ENCODE data around the gene ATP11A. TPM values are rescaled to one million over a fixed set of nuclear protein-coding genes. Genes with fewer than 3 reads are reported as not detected.

Gene ATP11A
- total and polyA plus RNA-seq, 2 donors (not counting 3 experiments of a cell fraction or from before 2014, with no cell fraction given) = 16.5 to 88.1 TPM

GRCh38 chr13:112838038-112838841 is 148.4 kb downstream of the ATP11A start:
- no peaks in the 10 kb centered on the region for H3K9me3 ChIP-seq (replicated peaks; ENCODE audit: control insufficient read depth, insufficient read depth, low read length)
- H4K20me1 ChIP-seq (replicated peaks; ENCODE audit: control insufficient read depth, extremely low read depth, insufficient read depth, low read length) = no peaks in the 10 kb centered on the region
- TF ChIP-seq POLR2AphosphoS5 (IDR thresholded peaks at IDR 0.05; ENCODE audit: insufficient read depth, low read depth, low read length) (no peak), JUN (IDR thresholded peaks at IDR 0.05; ENCODE audit: borderline replicate concordance, insufficient read depth, insufficient read length, low read depth) (no peak), MYC (IDR thresholded peaks at IDR 0.05; ENCODE audit: low read depth, low read length) (no peak), EZH2 (IDR thresholded peaks at IDR 0.05; ENCODE audit: borderline replicate concordance, low read depth, low read length, severe bottlenecking) (no peak)
- intact Hi-C loops (cut with micrococcal nuclease) (no loop called here), dilution Hi-C loops (cut with MboI; ENCODE audit: extremely low pct_ligation_motif_present, low sequenced_read_pairs) (no loop called here)
- no peaks in the 10 kb centered on the region for H3K4me1 ChIP-seq (ENCODE audit: control insufficient read depth, extremely low read depth, insufficient read depth, low read length)
- H3K79me2 ChIP-seq (ENCODE audit: control insufficient read depth, insufficient read depth, low read length) = no peaks in the 10 kb centered on the region
- ChIA-PET CTCF (interaction anchor here (1.0 kb wide), 1 partner anchor 14 kb away, joined by 3 read pairs; no protein-coding TSS in a partner anchor), POLR2A (no interaction called here)
- H3K9ac ChIP-seq (replicated peaks; ENCODE audit: extremely low read depth, insufficient read depth, low read length) = no peak overlapping the region
- no peaks in the 10 kb centered on the region for H3K27me3 ChIP-seq (ENCODE audit: control insufficient read depth in 2 of 2, insufficient read depth in 2 of 2, low read length in 2 of 2)
- H3K36me3 ChIP-seq (ENCODE audit: control insufficient read depth in 2 of 2, extremely low read depth in 1 of 2, insufficient read depth in 2 of 2, low read length in 2 of 2) = peaks cover 2 to 31% of the 10 kb centered on the region in 2 experiments
- H3K4me2 ChIP-seq (ENCODE audit: insufficient read depth, low read length) = no peak overlapping the region
- no peak overlapping the region for H2AFZ ChIP-seq (ENCODE audit: low read depth, low read length)
- FAIRE-seq = no peak
- BruUV-seq (replicated peaks) = no TSS peak
- H3K4me3 ChIP-seq (replicated peaks in 1 of 3; ENCODE audit: insufficient read depth in 1 of 3, low read depth in 1 of 3, low read length in 3 of 3) = no peak overlapping the region
- no peak overlapping the region for H3K27ac ChIP-seq (ENCODE audit: insufficient read depth, low read depth, low read length)
- DNase-seq (ENCODE audit: low read depth, low spot score) = no peak
- no peaks in the 10 kb centered on the region for H3K9me1 ChIP-seq (replicated peaks; ENCODE audit: control insufficient read depth, extremely low read depth, insufficient read depth, low read length)

DNA sequence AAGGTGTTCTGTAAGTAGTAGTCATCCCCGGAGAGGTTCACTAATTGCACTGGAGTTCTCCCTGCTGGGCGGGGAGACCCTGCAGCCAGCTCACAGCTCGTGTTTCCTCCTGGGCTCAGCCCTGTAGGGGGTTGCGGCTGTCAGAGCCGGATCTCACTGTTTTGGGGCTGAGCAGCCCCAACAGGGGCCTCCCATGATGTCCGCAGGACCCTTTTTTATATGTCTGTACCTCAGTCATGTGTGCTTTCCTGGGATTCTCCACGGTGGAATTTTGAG is 148.9 kb downstream of the ATP11A start:
- no peaks in the 10 kb centered on the region for H4K20me1 ChIP-seq (replicated peaks; ENCODE audit: control insufficient read depth, extremely low read depth, insufficient read depth, low read length)
- POLR2A ChIA-PET = no interaction called here
- H3K79me2 ChIP-seq (ENCODE audit: control insufficient read depth, insufficient read depth, low read length) = no peaks in the 10 kb centered on the region
- no peak for FAIRE-seq
- H3K4me2 ChIP-seq (ENCODE audit: insufficient read depth, low read length) = no peak overlapping the region
- dilution Hi-C loops (cut with MboI; ENCODE audit: extremely low pct_ligation_motif_present, low sequenced_read_pairs) = no loop called here
- CTCF ChIA-PET = interaction anchor here (1.0 kb wide), 1 partner anchor 15 kb away, joined by 3 read pairs; no protein-coding TSS in a partner anchor
- no peak for DNase-seq (ENCODE audit: low read depth, low spot score)
- intact Hi-C loops (cut with micrococcal nuclease) = no loop called here
- H3K9me1 ChIP-seq (replicated peaks; ENCODE audit: control insufficient read depth, extremely low read depth, insufficient read depth, low read length) = no peaks in the 10 kb centered on the region
- no peaks in the 10 kb centered on the region for H3K27me3 ChIP-seq (ENCODE audit: control insufficient read depth in 2 of 2, insufficient read depth in 2 of 2, low read length in 2 of 2)
- no peaks in the 10 kb centered on the region for H3K9me3 ChIP-seq (replicated peaks; ENCODE audit: control insufficient read depth, insufficient read depth, low read length)
- H3K4me3 ChIP-seq (replicated peaks in 1 of 3; ENCODE audit: insufficient read depth in 1 of 3, low read depth in 1 of 3, low read length in 3 of 3) = no peak overlapping the region
- TF ChIP-seq EZH2 (IDR thresholded peaks at IDR 0.05; ENCODE audit: borderline replicate concordance, low read depth, low read length, severe bottlenecking) (no peak), FOS (IDR thresholded peaks at IDR 0.05; ENCODE audit: borderline replicate concordance, insufficient read depth, low read length) (no peak), JUN (IDR thresholded peaks at IDR 0.05; ENCODE audit: borderline replicate concordance, insufficient read depth, insufficient read length, low read depth) (no peak), GATA2 (IDR thresholded peaks at IDR 0.05; ENCODE audit: insufficient read depth, insufficient read length, low read depth, low read length) (no peak), POLR2A (IDR thresholded peaks at IDR 0.05; ENCODE audit: low read depth, low read length) (no peak), MYC (IDR thresholded peaks at IDR 0.05; ENCODE audit: low read depth, low read length) (no peak), POLR2AphosphoS5 (IDR thresholded peaks at IDR 0.05; ENCODE audit: insufficient read depth, low read depth, low read length) (no peak)
- TF ChIP-seq, protein P1, sequence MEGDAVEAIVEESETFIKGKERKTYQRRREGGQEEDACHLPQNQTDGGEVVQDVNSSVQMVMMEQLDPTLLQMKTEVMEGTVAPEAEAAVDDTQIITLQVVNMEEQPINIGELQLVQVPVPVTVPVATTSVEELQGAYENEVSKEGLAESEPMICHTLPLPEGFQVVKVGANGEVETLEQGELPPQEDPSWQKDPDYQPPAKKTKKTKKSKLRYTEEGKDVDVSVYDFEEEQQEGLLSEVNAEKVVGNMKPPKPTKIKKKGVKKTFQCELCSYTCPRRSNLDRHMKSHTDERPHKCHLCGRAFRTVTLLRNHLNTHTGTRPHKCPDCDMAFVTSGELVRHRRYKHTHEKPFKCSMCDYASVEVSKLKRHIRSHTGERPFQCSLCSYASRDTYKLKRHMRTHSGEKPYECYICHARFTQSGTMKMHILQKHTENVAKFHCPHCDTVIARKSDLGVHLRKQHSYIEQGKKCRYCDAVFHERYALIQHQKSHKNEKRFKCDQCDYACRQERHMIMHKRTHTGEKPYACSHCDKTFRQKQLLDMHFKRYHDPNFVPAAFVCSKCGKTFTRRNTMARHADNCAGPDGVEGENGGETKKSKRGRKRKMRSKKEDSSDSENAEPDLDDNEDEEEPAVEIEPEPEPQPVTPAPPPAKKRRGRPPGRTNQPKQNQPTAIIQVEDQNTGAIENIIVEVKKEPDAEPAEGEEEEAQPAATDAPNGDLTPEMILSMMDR (IDR thresholded peaks at IDR 0.05; ENCODE audit: extremely low read depth in 1 of 2, insufficient read depth in 1 of 2, low read depth in 1 of 2, low read length in 2 of 2) = no peak
- TF ChIP-seq, protein P2, sequence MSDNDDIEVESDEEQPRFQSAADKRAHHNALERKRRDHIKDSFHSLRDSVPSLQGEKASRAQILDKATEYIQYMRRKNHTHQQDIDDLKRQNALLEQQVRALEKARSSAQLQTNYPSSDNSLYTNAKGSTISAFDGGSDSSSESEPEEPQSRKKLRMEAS (IDR thresholded peaks at IDR 0.05; ENCODE audit: insufficient read depth, insufficient read length) = no peak
- no peak overlapping the region for H3K9ac ChIP-seq (replicated peaks; ENCODE audit: extremely low read depth, insufficient read depth, low read length)
- peaks cover 2 to 31% of the 10 kb centered on the region in 2 experiments for H3K36me3 ChIP-seq (ENCODE audit: control insufficient read depth in 2 of 2, extremely low read depth in 1 of 2, insufficient read depth in 2 of 2, low read length in 2 of 2)
- H3K4me1 ChIP-seq (ENCODE audit: control insufficient read depth, extremely low read depth, insufficient read depth, low read length) = no peaks in the 10 kb centered on the region
- no TSS peak for BruUV-seq (replicated peaks)
- no peak overlapping the region for H2AFZ ChIP-seq (ENCODE audit: low read depth, low read length)
- H3K27ac ChIP-seq (ENCODE audit: insufficient read depth, low read depth, low read length) = no peak overlapping the region

Measured in endothelial cell of umbilical vein (primary cell).